ENCODE results near the gene ALPK3. TPM values are rescaled to one million over a fixed set of nuclear protein-coding genes. Genes with fewer than 3 reads are reported as not detected.

The ALPK3 gene
- total RNA-seq, 1 experiment from 2014 or later: 16.5 TPM

- TF ChIP-seq ZNF396 (CRISPR knock-in tag; IDR thresholded peaks at IDR 0.05; ENCODE audit: borderline replicate concordance): no peak
- TF ChIP-seq GTF2I (CRISPR knock-in tag; conservative IDR thresholded peaks at IDR 0.05): no peak
- TF ChIP-seq JAZF1 (CRISPR knock-in tag; IDR thresholded peaks at IDR 0.05): no peak
These were observed 11.9 kb upstream of the ALPK3 start (continued) for GRCh38 chr15:84805221-84805620.

- ATAC-seq (no peak), DNase-seq (ENCODE audit: low spot score) (no peak)
- Mint-ChIP-seq H3K9me3 (no peaks in the 10 kb centered on the region), H3K36me3 (no peaks in the 10 kb centered on the region; the same call in 1 of the 2 replicates), H3K4me1 (no peaks in the 10 kb centered on the region), H3K27me3 (ENCODE audit: low read depth) (no peaks in the 10 kb centered on the region), H3K27ac (no peak overlapping the region), H3K4me3 (no peak overlapping the region)
- CTCF ChIA-PET: no interaction called here
- POLR2A ChIA-PET: interaction anchor here (0.6 kb wide), 1 partner anchor 24 kb away, joined by 3 read pairs; no protein-coding TSS in a partner anchor
- TF ChIP-seq MAX (CRISPR knock-in tag; IDR thresholded peaks at IDR 0.05): no peak
- TF ChIP-seq GABPB1 (CRISPR knock-in tag; IDR thresholded peaks at IDR 0.05): no peak
- TF ChIP-seq CREM (CRISPR knock-in tag; IDR thresholded peaks at IDR 0.05): no peak
- TF ChIP-seq FOXJ3 (CRISPR knock-in tag; IDR thresholded peaks at IDR 0.05; ENCODE audit: borderline replicate concordance): no peak
- no peak for TF ChIP-seq ZNF281 (CRISPR knock-in tag; IDR thresholded peaks at IDR 0.05)
- TF ChIP-seq CREB1 (CRISPR knock-in tag; IDR thresholded peaks at IDR 0.05): no peak
- no peak for TF ChIP-seq E2F5 (CRISPR knock-in tag; IDR thresholded peaks at IDR 0.05)
- no peak for TF ChIP-seq HMGA2 (CRISPR knock-in tag; IDR thresholded peaks at IDR 0.05)
- TF ChIP-seq NR3C1 (CRISPR knock-in tag; conservative IDR thresholded peaks at IDR 0.05; ENCODE audit: low read depth): no peak
- no peak for TF ChIP-seq ELF4 (CRISPR knock-in tag; IDR thresholded peaks at IDR 0.05; ENCODE audit: low read depth)
- TF ChIP-seq ZNF138 (CRISPR knock-in tag; conservative IDR thresholded peaks at IDR 0.05): no peak
- no peak for TF ChIP-seq ZNF512 (CRISPR knock-in tag; IDR thresholded peaks at IDR 0.05; ENCODE audit: borderline replicate concordance)
- no peak for TF ChIP-seq FOXP4 (CRISPR knock-in tag; IDR thresholded peaks at IDR 0.05)
- no peak for TF ChIP-seq SOX15 (CRISPR knock-in tag; IDR thresholded peaks at IDR 0.05)
- TF ChIP-seq ETV6 (CRISPR knock-in tag; IDR thresholded peaks at IDR 0.05): no peak
- no peak for TF ChIP-seq CDX4 (CRISPR knock-in tag; IDR thresholded peaks at IDR 0.05; ENCODE audit: borderline replicate concordance)
- TF ChIP-seq CTCF (IDR thresholded peaks at IDR 0.05): no peak
- no peak for TF ChIP-seq PREB (CRISPR knock-in tag; IDR thresholded peaks at IDR 0.05; ENCODE audit: borderline replicate concordance)
These were observed 9.9 kb upstream of the ALPK3 start for GRCh38 chr15:84807228-84807627.
